Measurements from ENCODE around the gene COL26A1.

DNA sequence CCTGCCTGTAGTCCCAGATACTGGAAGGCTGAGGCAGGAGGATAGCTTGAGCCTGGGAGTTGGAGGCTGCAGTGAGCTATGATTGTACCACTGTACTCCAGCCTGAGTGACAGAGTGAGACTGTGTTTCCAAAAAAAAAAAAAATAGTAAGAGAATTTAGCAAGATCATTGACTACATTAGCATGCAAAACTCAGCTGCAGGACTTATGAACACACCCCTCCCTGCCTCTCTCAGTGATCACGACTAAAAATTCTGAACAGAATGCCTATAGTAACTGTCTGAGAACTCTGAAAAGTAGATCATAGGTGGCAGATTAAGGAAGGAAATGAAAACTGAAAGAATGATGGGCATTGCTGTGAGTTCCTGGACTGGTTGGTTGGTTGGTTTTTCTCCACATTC lies 215.9 kb downstream of the COL26A1 start:
- TF ChIP-seq CTCF (conservative IDR thresholded peaks at IDR 0.05; ENCODE audit: low read depth, low read length) (no peak), EZH2 (IDR thresholded peaks at IDR 0.05; ENCODE audit: low read length, unreplicated experiment) (no peak)

Data from PC-3 (cell line).